ENCODE measurements around the gene ZNF226.
"Not testable (repeated sequence)": the region's sequence is repeated elsewhere in the genome, so short reads cannot be mapped to it uniquely, and the experiment has no call there.

Gene ZNF226

DNA sequence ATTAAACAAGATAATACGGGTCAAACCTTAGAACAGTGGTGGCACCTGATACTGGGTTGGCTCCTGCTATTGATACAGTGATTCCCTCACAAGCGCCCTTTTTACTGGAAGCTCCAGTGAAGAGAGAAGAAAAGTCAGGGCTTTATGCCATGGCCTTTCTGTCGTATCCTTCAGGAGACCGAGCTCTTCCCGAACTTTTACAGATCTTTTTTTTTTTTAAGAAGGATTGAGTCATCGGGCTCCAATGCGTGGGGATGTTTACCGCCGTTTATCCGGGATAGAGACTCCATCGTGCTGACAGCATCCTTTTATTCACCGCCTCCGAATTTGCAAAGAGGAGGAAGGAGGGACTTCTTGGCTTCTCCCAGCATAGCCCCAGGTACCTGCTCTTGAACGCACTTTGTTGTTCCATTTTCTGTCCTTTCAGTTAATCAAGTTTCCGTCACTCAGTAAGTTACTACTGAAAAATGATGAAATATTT, 48.0 kb downstream of the ZNF226 start:
- DNase-seq, result no peak

DNA sequence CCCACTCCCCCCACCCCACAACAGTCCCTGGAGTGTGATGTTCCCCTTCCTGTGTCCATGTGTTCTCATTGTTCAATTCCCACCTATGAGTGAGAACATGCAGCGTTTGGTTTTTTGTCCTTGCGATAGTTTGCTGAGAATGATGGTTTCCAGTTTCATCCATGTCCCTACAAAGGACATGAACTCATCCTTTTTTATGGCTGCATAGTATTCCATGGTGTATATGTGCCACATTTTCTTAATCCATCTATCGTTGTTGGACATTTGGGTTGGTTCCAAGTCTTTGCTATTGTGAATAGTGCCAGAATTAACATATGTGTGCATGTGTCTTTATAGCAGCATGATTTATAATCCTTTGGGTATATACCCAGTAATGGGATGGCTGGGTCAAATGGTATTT, 55.0 kb downstream of the ZNF226 start:
- not testable (repeated sequence) for DNase-seq

DNA sequence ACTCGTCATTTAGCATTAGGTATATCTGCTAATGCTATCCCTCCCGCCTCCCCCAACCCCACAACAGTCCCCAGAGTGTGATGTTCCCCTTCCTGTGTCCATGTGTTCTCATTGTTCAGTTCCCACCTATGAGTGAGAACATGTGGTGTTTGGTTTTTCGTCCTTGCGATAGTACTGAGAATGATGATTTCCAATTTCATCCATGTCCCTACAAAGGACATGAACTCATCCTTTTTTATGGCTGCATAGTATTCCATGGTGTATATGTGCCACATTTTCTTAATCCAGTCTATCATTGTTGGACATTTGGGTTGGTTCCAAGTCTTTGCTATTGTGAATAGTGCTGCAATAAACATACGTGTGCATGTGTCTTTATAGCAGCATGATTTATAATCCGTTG, 55.9 kb downstream of the ZNF226 start:
- not testable (repeated sequence) for DNase-seq

DNA sequence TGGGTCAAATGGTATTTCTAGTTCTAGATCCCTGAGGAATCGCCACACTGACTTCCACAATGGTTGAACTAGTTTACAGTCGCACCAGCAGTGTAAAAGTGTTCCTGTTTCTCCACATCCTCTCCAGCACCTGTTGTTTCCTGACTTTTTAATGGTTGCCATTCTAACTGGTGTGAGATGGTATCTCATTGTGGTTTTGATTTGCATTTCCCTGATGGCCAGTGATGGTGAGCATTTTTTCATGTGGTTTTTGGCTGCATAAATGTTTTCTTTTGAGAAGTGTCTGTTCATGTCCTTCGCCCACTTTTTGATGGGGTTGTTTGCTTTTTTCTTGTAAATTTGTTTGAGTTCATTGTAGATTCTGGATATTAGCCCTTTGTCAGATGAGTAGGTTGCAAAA, 56.4 kb downstream of the ZNF226 start:
- not testable (repeated sequence) for DNase-seq

Measured in NCI-H774 (cell line).